Measurements from ENCODE around the gene SCYL2. TPM values are rescaled to one million over a fixed set of nuclear protein-coding genes. Genes with fewer than 3 reads are reported as not detected.
A peak's percentile ranks its signal among the peaks of the same experiment; 100 is the strongest.

The SCYL2 gene
- total RNA-seq, 4 donors from 2014 or later, result 46.3 to 55.6 (median 51.4) TPM

DNA sequence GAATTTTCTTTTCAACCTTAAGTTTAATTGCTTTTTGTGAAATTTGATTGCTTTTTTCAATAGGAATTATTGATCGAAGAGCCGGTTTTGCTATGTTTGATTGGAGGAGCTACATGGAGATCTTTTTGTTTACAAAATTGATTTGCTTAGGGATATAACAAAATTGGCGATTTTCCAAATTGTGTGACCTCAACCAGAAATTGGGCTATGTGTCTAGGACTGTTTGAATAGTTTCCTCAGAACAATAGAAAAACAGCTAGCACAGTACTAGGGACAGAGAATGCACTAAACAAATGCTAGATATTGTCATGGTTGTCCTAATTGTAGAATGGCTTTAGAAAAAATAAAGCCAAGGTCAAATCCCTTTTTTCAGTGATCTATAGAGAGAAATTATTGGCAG is 92.3 kb downstream of the SCYL2 start:
- Histone ChIP-seq H3K9me3 (no peaks in the 10 kb centered on the region), H3K36me3 (no peaks in the 10 kb centered on the region), H3K4me1 (no peaks in the 10 kb centered on the region), H3K27me3 (peaks cover 0 to 16% (median 0%) of the 10 kb centered on the region in 4 donors), H3K4me3 (no peak overlapping the region), H3K27ac (replicated peaks in 1 of 4) (no peak overlapping the region)
- 67% methylated on average over 3 of the region's 3 CpGs for WGBS
- TF ChIP-seq, protein P1, sequence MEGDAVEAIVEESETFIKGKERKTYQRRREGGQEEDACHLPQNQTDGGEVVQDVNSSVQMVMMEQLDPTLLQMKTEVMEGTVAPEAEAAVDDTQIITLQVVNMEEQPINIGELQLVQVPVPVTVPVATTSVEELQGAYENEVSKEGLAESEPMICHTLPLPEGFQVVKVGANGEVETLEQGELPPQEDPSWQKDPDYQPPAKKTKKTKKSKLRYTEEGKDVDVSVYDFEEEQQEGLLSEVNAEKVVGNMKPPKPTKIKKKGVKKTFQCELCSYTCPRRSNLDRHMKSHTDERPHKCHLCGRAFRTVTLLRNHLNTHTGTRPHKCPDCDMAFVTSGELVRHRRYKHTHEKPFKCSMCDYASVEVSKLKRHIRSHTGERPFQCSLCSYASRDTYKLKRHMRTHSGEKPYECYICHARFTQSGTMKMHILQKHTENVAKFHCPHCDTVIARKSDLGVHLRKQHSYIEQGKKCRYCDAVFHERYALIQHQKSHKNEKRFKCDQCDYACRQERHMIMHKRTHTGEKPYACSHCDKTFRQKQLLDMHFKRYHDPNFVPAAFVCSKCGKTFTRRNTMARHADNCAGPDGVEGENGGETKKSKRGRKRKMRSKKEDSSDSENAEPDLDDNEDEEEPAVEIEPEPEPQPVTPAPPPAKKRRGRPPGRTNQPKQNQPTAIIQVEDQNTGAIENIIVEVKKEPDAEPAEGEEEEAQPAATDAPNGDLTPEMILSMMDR (IDR thresholded peaks at IDR 0.05), result no peak
- no peak for TF ChIP-seq POLR2A (IDR thresholded peaks at IDR 0.05; ENCODE audit: low read depth)
- no peak for TF ChIP-seq POLR2AphosphoS5 (IDR thresholded peaks at IDR 0.05)
- no peak for TF ChIP-seq EP300 (IDR thresholded peaks at IDR 0.05)
- no peak for DNase-seq (ENCODE audit: extremely low spot score)
- intact Hi-C loops (cut with DNase I), result loop anchor here (10.0 kb wide), 1 partner anchor 376 kb away; no protein-coding TSS in a partner anchor

GRCh38 chr12:100359822-100360221 is 92.8 kb downstream of the SCYL2 start:
- Histone ChIP-seq H3K4me1 (no peaks in the 10 kb centered on the region), H3K4me3 (no peak overlapping the region), H3K9me3 (no peaks in the 10 kb centered on the region), H3K27me3 (peaks cover 0 to 16% (median 0%) of the 10 kb centered on the region in 4 donors), H3K36me3 (no peaks in the 10 kb centered on the region), H3K27ac (replicated peaks in 1 of 4) (no peak overlapping the region)
- DNase-seq (ENCODE audit: extremely low spot score), result no peak
- TF ChIP-seq EP300 (IDR thresholded peaks at IDR 0.05) (no peak), POLR2A (IDR thresholded peaks at IDR 0.05; ENCODE audit: low read depth) (no peak), POLR2AphosphoS5 (IDR thresholded peaks at IDR 0.05) (no peak)
- TF ChIP-seq, protein P1 (IDR thresholded peaks at IDR 0.05), result no peak
- intact Hi-C loops (cut with DNase I), result loop anchor here (10.0 kb wide), 1 partner anchor 375 kb away; no protein-coding TSS in a partner anchor
- 81% methylated on average over 2 of the region's 2 CpGs for WGBS

GRCh38 chr12:100360450-100360849 is 93.5 kb downstream of the SCYL2 start:
- H3K27me3 ChIP-seq, result peaks cover 0 to 12% (median 0%) of the 10 kb centered on the region in 4 donors
- no peaks in the 10 kb centered on the region for H3K9me3 ChIP-seq
- H3K36me3 ChIP-seq, result no peaks in the 10 kb centered on the region
- no peak overlapping the region for H3K27ac ChIP-seq (replicated peaks in 1 of 4)
- intact Hi-C loops (cut with DNase I), result no loop called here
- no peaks in the 10 kb centered on the region for H3K4me1 ChIP-seq
- TF ChIP-seq EP300 (IDR thresholded peaks at IDR 0.05) (no peak), POLR2A (IDR thresholded peaks at IDR 0.05; ENCODE audit: low read depth) (no peak), POLR2AphosphoS5 (IDR thresholded peaks at IDR 0.05) (no peak)
- DNase-seq (ENCODE audit: extremely low spot score), result no peak
- no peak overlapping the region for H3K4me3 ChIP-seq

DNA sequence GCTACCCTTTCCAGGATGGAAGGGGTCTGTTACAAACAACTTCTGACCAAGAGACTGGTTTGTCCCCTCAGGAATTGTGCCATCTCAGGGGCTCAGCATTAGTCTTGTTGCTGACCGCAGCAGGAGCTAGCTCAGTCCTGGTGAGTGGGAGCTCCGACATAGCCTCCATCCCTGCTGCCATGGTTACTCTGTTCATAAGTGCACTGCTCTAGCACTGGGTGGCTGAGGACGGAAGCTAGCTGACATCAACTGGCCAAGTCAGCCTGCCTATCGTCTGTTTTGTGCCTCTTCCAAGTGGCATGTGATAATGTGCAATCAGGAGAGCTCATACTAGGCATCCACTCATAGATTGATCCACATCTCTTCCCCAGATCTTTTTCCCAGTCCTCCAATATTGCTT is 97.3 kb downstream of the SCYL2 start:
- Histone ChIP-seq H3K36me3 (no peaks in the 10 kb centered on the region), H3K4me1 (no peaks in the 10 kb centered on the region), H3K27me3 (no peaks in the 10 kb centered on the region), H3K9me3 (peaks cover 0 to 2% (median 0%) of the 10 kb centered on the region in 4 donors), H3K27ac (replicated peaks in 1 of 4) (no peak overlapping the region), H3K4me3 (no peak overlapping the region)
- TF ChIP-seq POLR2A (IDR thresholded peaks at IDR 0.05; ENCODE audit: low read depth), result no peak
- TF ChIP-seq POLR2AphosphoS5 (IDR thresholded peaks at IDR 0.05), result no peak
- no peak for TF ChIP-seq EP300 (IDR thresholded peaks at IDR 0.05)
- TF ChIP-seq, protein P1 (IDR thresholded peaks at IDR 0.05), result no peak
- intact Hi-C loops (cut with DNase I), result no loop called here
- WGBS, result 75% methylated on average over 4 of the region's 4 CpGs
- DNase-seq (ENCODE audit: extremely low spot score), result peak; percentile 66

DNA sequence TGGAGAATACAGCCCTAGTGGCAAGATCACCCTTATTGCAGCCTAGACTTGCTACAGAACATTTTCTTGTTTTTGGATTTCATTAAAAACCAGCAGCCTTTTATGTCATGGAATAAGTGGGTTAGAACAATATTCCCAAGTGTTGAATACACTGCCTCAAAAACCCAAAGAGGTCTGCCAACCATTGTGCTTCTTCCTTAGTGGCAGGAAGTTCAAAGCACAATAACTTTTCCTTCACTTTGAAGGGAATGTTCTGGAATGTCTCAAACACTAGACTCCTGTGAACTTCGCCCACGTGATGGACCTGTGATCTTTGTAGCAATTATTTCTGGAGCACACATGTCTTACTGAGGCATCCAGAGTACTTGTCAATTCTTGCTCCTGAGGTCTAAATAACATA is 98.4 kb downstream of the SCYL2 start:
- no peak overlapping the region for H3K4me3 ChIP-seq
- no peak for TF ChIP-seq EP300 (IDR thresholded peaks at IDR 0.05)
- peak in 1 of 2 donors; percentile 34 for TF ChIP-seq POLR2AphosphoS5 (IDR thresholded peaks at IDR 0.05)
- peaks cover 0 to 4% (median 0%) of the 10 kb centered on the region in 4 donors for H3K9me3 ChIP-seq
- H3K4me1 ChIP-seq, result no peaks in the 10 kb centered on the region
- intact Hi-C loops (cut with DNase I), result no loop called here
- 75% methylated on average over 2 of the region's 2 CpGs for WGBS
- H3K36me3 ChIP-seq, result no peaks in the 10 kb centered on the region
- H3K27ac ChIP-seq (replicated peaks in 1 of 4), result no peak overlapping the region
- DNase-seq (ENCODE audit: extremely low spot score), result no peak
- H3K27me3 ChIP-seq, result no peaks in the 10 kb centered on the region

- DNase-seq (ENCODE audit: extremely low spot score), result no peak
- 86% methylated on average over 1 of the region's 1 CpG for WGBS
- Histone ChIP-seq H3K27ac (replicated peaks in 1 of 4) (no peak overlapping the region), H3K4me1 (peaks cover 0 to 9% (median 7%) of the 10 kb centered on the region in 4 donors), H3K4me3 (no peak overlapping the region), H3K9me3 (peaks cover 0 to 4% (median 0%) of the 10 kb centered on the region in 4 donors), H3K27me3 (no peaks in the 10 kb centered on the region), H3K36me3 (no peaks in the 10 kb centered on the region)
- intact Hi-C loops (cut with DNase I), result no loop called here
- TF ChIP-seq POLR2A (IDR thresholded peaks at IDR 0.05; ENCODE audit: low read depth) (no peak), EP300 (IDR thresholded peaks at IDR 0.05) (no peak), POLR2AphosphoS5 (IDR thresholded peaks at IDR 0.05) (no peak)
- TF ChIP-seq, protein P1 (IDR thresholded peaks at IDR 0.05), result no peak
Observed at GRCh38 chr12:100368066-100368465, 101.1 kb downstream of the SCYL2 start.

Data from esophagus muscularis mucosa (tissue), 4 donors.